ENCODE measurements around the gene BCL2L12. TPM values are rescaled to one million over a fixed set of nuclear protein-coding genes. Genes with fewer than 3 reads are reported as not detected.

Gene BCL2L12
- total RNA-seq, 1 donor from 2014 or later: 39.1 TPM

DNA sequence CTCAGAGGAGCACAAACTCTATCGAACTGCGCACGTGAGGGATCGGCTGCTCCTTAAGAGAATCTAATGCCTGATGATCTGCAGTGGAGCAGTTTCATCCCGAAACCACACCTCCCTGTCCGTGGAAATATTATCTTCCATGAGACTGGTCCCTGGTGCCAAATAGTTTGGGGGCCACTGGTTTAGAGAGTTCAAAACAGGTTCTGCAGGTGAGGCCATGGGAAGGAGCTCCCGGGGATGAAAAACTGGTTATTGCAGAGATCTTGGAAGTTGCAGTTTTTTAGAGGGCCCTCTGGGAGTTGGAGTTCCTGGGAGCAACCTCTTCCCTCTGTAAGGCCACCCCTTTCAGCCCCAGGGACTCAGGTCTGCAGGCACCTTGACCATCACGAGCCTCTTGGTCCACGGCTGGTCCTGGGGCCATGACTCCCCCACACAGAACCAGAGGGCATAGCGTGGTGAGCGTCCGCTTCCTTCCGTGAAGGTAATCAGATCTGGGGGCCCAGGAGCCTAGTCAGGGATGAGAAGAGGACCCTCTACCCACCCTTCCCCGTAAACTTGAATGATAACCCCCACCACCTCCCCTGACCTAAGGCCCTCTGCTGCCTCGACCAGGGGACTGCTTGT lies 5.3 kb upstream of the BCL2L12 start:
- intact Hi-C loops (cut with micrococcal nuclease): no loop called here
- CTCF ChIA-PET: no interaction called here
- H3K27me3 Mint-ChIP-seq: no peaks in the 10 kb centered on the region
- H3K27ac Mint-ChIP-seq: no peak overlapping the region
- H3K9me3 Mint-ChIP-seq: no peaks in the 10 kb centered on the region
- DNase-seq (no peak), ATAC-seq (ENCODE audit: low read depth) (no peak)
- H3K4me3 Mint-ChIP-seq: no peak overlapping the region
- POLR2A ChIA-PET: interaction anchor here (0.8 to 7.4 kb wide), 2 partner anchors 16 to 18 kb away, joined by 3 to 88 read pairs; partner anchors contain the start of genes PRMT1 and SCAF1
- no peak for TF ChIP-seq CTCF (IDR thresholded peaks at IDR 0.05)
- H3K36me3 Mint-ChIP-seq (ENCODE audit: low read depth): peaks cover 75% of the 10 kb centered on the region
- H3K4me1 Mint-ChIP-seq: peaks cover 24% of the 10 kb centered on the region

- no peak overlapping the region for H3K27ac Mint-ChIP-seq
- H3K9me3 Mint-ChIP-seq: no peaks in the 10 kb centered on the region
- ChIA-PET CTCF (no interaction called here), POLR2A (interaction anchor here (0.5 to 7.4 kb wide), 3 partner anchors 14 to 23 kb away, joined by 5 to 88 read pairs (median 63); partner anchors contain the start of genes PRMT1, RRAS and SCAF1)
- peaks cover 63% of the 10 kb centered on the region for H3K36me3 Mint-ChIP-seq (ENCODE audit: low read depth)
- H3K27me3 Mint-ChIP-seq: no peaks in the 10 kb centered on the region
- DNase-seq (no peak), ATAC-seq (ENCODE audit: low read depth) (no peak)
- no peak for TF ChIP-seq CTCF (IDR thresholded peaks at IDR 0.05)
- peaks cover 36% of the 10 kb centered on the region for H3K4me1 Mint-ChIP-seq
- H3K4me3 Mint-ChIP-seq: no peak overlapping the region
- intact Hi-C loops (cut with micrococcal nuclease): no loop called here
These were observed 3.7 kb upstream of the BCL2L12 start for GRCh38 chr19:49662011-49662410.

DNA sequence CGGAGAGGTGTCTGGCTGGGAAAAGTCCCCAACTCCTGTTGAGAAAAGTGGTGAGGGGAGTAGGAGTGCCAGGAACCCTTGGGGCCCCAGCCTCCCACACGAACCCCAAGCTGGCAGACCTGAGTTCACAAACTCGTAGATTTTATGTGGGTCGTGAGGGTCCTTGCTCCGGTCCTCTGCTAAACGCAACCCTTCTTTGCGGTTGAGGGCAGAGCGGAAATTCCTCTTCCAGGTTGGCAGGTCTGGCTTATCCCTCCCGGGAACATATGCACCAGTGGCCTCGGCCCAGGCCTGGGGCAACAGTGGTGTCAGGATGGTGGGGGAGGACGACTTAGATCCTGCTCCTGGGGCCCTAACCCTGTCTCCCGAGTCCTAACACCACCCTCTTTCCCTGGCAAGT lies 2.5 kb upstream of the BCL2L12 start:
- ChIA-PET POLR2A (interaction anchor here (1.4 to 7.4 kb wide), 3 partner anchors 13 to 22 kb away, joined by 3 to 88 read pairs (median 63); partner anchors contain the start of genes PRMT1, RRAS and SCAF1), CTCF (interaction anchor here (1.6 to 2.2 kb wide), 2 partner anchors 10 to 13 kb away, joined by 3 to 8 read pairs; no protein-coding TSS in a partner anchor)
- Mint-ChIP-seq H3K9me3 (no peaks in the 10 kb centered on the region), H3K36me3 (ENCODE audit: low read depth) (peaks cover 54% of the 10 kb centered on the region), H3K4me1 (peaks cover 36% of the 10 kb centered on the region), H3K4me3 (peak overlapping the region; percentile 41), H3K27me3 (no peaks in the 10 kb centered on the region), H3K27ac (no peak overlapping the region)
- DNase-seq: no peak
- intact Hi-C loops (cut with micrococcal nuclease): no loop called here
- no peak for TF ChIP-seq CTCF (IDR thresholded peaks at IDR 0.05)
- no peak for ATAC-seq (ENCODE audit: low read depth)

DNA sequence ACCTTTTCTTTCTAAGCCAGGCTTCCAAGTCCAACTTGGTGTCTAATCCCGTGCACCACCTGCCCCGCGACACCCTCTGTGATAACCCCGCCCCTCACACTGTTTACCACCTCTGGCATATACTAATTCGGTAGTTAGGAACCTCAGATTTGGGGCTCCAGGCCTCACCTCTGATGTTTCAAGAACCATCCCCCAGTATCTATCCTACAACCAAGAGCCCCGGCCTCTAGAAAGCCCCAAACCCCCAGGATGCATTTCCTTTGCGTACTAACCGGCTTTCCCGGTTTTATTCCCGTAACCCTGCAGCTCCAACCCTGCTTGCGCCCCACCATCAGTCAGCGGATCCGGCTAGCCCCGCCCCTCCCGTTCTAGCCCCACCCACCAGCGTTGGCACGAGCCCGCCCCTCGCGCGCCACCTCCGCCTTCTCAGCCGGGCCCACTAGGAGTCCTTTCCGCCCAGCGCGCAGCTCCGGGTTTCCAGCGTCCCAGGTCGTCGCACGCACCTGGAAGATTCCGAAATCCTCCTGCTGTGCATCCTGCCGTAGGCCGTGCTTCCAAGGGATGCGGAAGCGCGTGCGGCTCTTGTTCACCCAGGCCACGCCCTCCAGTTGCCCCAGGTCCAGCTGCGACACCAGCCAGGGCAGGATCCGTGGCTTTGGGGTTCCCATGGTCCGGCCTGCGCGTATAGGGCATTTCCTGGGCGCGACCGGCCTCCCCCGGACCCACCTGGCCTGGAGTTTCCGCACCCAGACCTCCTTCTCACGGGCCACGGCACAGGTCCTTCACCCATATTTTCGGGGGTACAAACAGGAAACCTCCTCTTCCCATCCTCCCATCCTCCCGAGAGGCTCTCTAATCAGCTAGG lies 1.3 kb upstream of the BCL2L12 start:
- Mint-ChIP-seq H3K9me3 (no peaks in the 10 kb centered on the region), H3K27me3 (no peaks in the 10 kb centered on the region), H3K4me1 (peaks cover 36% of the 10 kb centered on the region), H3K27ac (peak overlapping the region; percentile 95), H3K4me3 (peak overlapping the region; percentile 98), H3K36me3 (ENCODE audit: low read depth) (peaks cover 51% of the 10 kb centered on the region)
- intact Hi-C loops (cut with micrococcal nuclease): loop anchor here (1.0 to 2.0 kb wide), 4 partner anchors 13 to 211 kb away; partner anchors contain the start of genes ALDH16A1, PRMT1, PRR12 and SCAF1
- peak; percentile 66 for ATAC-seq (ENCODE audit: low read depth)
- ChIA-PET CTCF (interaction anchor here (1.5 to 2.2 kb wide), 4 partner anchors 9 to 21 kb away, joined by 3 to 8 read pairs (median 4); no protein-coding TSS in a partner anchor), POLR2A (interaction anchor here (0.6 to 7.4 kb wide), 13 partner anchors 9 to 1152 kb away, joined by 3 to 88 read pairs (median 4); partner anchors contain the start of genes PRMT1, PRR12, RPS11 and RRAS)
- DNase-seq: peak; percentile 76
- no peak for TF ChIP-seq CTCF (IDR thresholded peaks at IDR 0.05)

Data from activated B cell treated with CpG ODN at 0.5 μM for 24 hours (primary cell).